OCI-LY3 (cell line): ENCODE results near the gene GJA1.

Experiments used
- H2AFZ ChIP-seq: fragments of 200-600, 300-600 bp; shearing (Covaris generic); 2 replicates; pipeline ENCODE4 v1.6.0; 2014; ENCODE audit warnings: antibody characterized with exemption, low read depth, low read length
- H3K27ac ChIP-seq: fragments of 200-600, 300-600 bp; sonication (generic); 2 replicates; pipeline ENCODE4 v1.5.1; 2014; ENCODE audit warnings: mild to moderate bottlenecking, low read length, moderate library complexity, mixed read lengths
- H3K27me3 ChIP-seq: fragments of 200-600, 300-600 bp; sonication (generic); 2 replicates; pipeline ENCODE4 v1.6.1; 2014; ENCODE audit warnings: low read depth, low read length, mixed read lengths
- H3K36me3 ChIP-seq: fragments of 200-600, 300-600 bp; sonication (generic); replicated peaks from 2 replicates; pipeline ENCODE3; 2014; ENCODE audit warnings: low read depth, low read length, mixed read lengths
- H3K4me1 ChIP-seq: fragments of 300-600, 200-600 bp; sonication (generic); 2 replicates; pipeline ENCODE4 v1.6.1; 2014; ENCODE audit warnings: low read length, mixed read lengths
- H3K4me2 ChIP-seq: fragments of 200-600, 300-600 bp; sonication (generic); 2 replicates; pipeline ENCODE4 v1.6.1; 2014; ENCODE audit warnings: low read length, mixed read lengths
- H3K4me3 ChIP-seq: fragments of 300-600, 200-600 bp; sonication (generic); 2 replicates; pipeline ENCODE4 v1.5.1; 2014; ENCODE audit warnings: antibody characterized with exemption, mild to moderate bottlenecking, low read length, moderate library complexity
- H3K79me2 ChIP-seq: fragments of 300-600, 200-600 bp; shearing (Covaris generic); 2 replicates; pipeline ENCODE4 v1.6.1; 2014; ENCODE audit warnings: mild to moderate bottlenecking, low read length, mixed read lengths
- H3K9ac ChIP-seq: fragments of 300-600, 200-600 bp; shearing (Covaris generic); 2 replicates; pipeline ENCODE4 v1.6.0; 2014; ENCODE audit warnings: mild to moderate bottlenecking, low read length, moderate library complexity
- H3K9me3 ChIP-seq: fragments of 200-600, 300-600 bp; shearing (Covaris generic); 2 replicates; pipeline ENCODE4 v1.6.1; 2014; ENCODE audit warnings: low read length, mixed read lengths; ENCODE audit not compliant: insufficient read depth
- H4K20me1 ChIP-seq: fragments of 200-600, 300-600 bp; sonication (generic); 2 replicates; pipeline ENCODE4 v1.6.1; 2016; ENCODE audit warnings: low read length, mixed read lengths; ENCODE audit not compliant: insufficient read depth
- EZH2phosphoT487 ChIP-seq: fragments of 200-600 bp; shearing (Covaris generic); IDR thresholded peaks from 2 replicates; pipeline ENCODE4 v1.6.1; 2018; ENCODE audit warnings: antibody characterized with exemption, mixed run types, low read depth
- TF ChIP-seq, protein P1 (sequence below): fragments of 200-600, 300-600 bp; sonication (generic); IDR thresholded peaks from 2 replicates; pipeline ENCODE4 v1.5.1; 2014; ENCODE audit warnings: antibody characterized with exemption, low read length, low read depth

Gene GJA1

GRCh38 chr6:121460170-121460569, 24.7 kb downstream of the GJA1 start:
- H3K4me1 ChIP-seq, result peaks cover 10% of the 10 kb centered on the region
- H3K27ac ChIP-seq, result no peak overlapping the region
- no peaks in the 10 kb centered on the region for H3K9me3 ChIP-seq
- H3K9ac ChIP-seq, result no peak overlapping the region
- H3K4me2 ChIP-seq, result no peak overlapping the region
- H3K27me3 ChIP-seq, result no peaks in the 10 kb centered on the region
- no peak overlapping the region for H3K4me3 ChIP-seq
- TF ChIP-seq, protein P1, sequence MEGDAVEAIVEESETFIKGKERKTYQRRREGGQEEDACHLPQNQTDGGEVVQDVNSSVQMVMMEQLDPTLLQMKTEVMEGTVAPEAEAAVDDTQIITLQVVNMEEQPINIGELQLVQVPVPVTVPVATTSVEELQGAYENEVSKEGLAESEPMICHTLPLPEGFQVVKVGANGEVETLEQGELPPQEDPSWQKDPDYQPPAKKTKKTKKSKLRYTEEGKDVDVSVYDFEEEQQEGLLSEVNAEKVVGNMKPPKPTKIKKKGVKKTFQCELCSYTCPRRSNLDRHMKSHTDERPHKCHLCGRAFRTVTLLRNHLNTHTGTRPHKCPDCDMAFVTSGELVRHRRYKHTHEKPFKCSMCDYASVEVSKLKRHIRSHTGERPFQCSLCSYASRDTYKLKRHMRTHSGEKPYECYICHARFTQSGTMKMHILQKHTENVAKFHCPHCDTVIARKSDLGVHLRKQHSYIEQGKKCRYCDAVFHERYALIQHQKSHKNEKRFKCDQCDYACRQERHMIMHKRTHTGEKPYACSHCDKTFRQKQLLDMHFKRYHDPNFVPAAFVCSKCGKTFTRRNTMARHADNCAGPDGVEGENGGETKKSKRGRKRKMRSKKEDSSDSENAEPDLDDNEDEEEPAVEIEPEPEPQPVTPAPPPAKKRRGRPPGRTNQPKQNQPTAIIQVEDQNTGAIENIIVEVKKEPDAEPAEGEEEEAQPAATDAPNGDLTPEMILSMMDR, result no peak
- no peak for TF ChIP-seq EZH2phosphoT487
- H3K79me2 ChIP-seq, result no peaks in the 10 kb centered on the region
- no peak overlapping the region for H2AFZ ChIP-seq
- H3K36me3 ChIP-seq, result no peaks in the 10 kb centered on the region
- H4K20me1 ChIP-seq, result no peaks in the 10 kb centered on the region

DNA sequence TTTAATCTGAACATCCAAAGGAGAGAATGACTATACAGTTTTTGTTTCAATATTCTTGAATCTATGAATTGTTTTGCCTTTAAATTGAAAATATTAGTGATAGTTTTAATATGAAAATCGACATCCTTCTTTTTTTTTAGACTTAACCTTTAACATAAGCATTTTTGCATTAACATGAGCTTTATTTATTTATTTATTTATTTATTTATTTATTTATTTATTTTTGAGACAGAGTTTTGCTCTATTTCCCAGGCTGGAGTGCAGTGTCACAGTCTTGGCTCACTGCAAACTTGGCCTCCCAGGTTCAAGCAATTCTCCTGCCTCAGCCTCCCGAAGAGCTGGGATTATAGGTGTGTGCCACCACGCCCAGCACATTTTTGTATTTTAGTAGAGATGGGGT, 27.6 kb downstream of the GJA1 start:
- Histone ChIP-seq H3K79me2 (no peaks in the 10 kb centered on the region), H3K27ac (no peak overlapping the region), H3K4me3 (no peak overlapping the region), H3K36me3 (no peaks in the 10 kb centered on the region), H3K9me3 (no peaks in the 10 kb centered on the region), H3K27me3 (no peaks in the 10 kb centered on the region), H4K20me1 (no peaks in the 10 kb centered on the region), H3K9ac (no peak overlapping the region), H3K4me2 (no peak overlapping the region), H3K4me1 (peaks cover 10% of the 10 kb centered on the region), H2AFZ (no peak overlapping the region)
- TF ChIP-seq EZH2phosphoT487, result no peak
- TF ChIP-seq, protein P1, result no peak

DNA sequence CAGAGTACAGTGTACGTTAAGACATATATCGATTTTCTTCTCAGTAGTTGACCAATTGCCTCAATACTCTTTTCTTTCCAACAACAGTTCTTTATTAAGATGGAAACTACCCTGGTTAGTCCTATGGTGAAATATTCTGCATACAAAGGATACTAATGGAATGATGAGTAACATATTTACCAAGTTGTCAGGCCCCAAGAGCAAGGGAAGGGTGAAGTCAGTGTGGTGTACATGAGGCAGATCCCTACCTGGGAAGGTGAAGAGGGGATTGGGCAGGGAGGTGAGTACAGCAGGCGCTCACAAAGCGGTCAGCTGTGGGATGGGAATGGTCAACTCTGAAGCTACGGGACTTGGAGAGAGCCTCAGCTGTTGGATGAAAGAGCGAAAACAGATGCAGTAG, 29.7 kb downstream of the GJA1 start:
- Histone ChIP-seq H3K27ac (no peak overlapping the region), H2AFZ (no peak overlapping the region)
- TF ChIP-seq, protein P1, result no peak

GRCh38 chr6:121479486-121480098, 44.1 kb downstream of the GJA1 start:
- Histone ChIP-seq H3K9ac (no peak overlapping the region), H3K36me3 (no peaks in the 10 kb centered on the region), H3K79me2 (no peaks in the 10 kb centered on the region), H3K9me3 (no peaks in the 10 kb centered on the region), H4K20me1 (no peaks in the 10 kb centered on the region), H3K4me2 (no peak overlapping the region), H3K27ac (no peak overlapping the region), H3K4me3 (no peak overlapping the region), H3K27me3 (no peaks in the 10 kb centered on the region), H3K4me1 (no peaks in the 10 kb centered on the region), H2AFZ (no peak overlapping the region)
- TF ChIP-seq, protein P1, result no peak
- no peak for TF ChIP-seq EZH2phosphoT487

More for the DNA sequence above, 29.7 kb downstream of the GJA1 start:
- no peaks in the 10 kb centered on the region for H3K27me3 ChIP-seq
- H3K79me2 ChIP-seq, result no peaks in the 10 kb centered on the region
- no peaks in the 10 kb centered on the region for H3K9me3 ChIP-seq
- no peaks in the 10 kb centered on the region for H3K36me3 ChIP-seq
- H3K9ac ChIP-seq, result no peak overlapping the region
- no peaks in the 10 kb centered on the region for H4K20me1 ChIP-seq
- no peak overlapping the region for H3K4me2 ChIP-seq
- H3K4me3 ChIP-seq, result no peak overlapping the region
- peaks cover 4% of the 10 kb centered on the region for H3K4me1 ChIP-seq
